ENCODE measurements around the gene RIMBP2. TPM values are rescaled to one million over a fixed set of nuclear protein-coding genes. Genes with fewer than 3 reads are reported as not detected.

RIMBP2 gene
- total RNA-seq, 8 experiments from 2014 or later = 0.09 to 24.7 (median 13.0) TPM

DNA sequence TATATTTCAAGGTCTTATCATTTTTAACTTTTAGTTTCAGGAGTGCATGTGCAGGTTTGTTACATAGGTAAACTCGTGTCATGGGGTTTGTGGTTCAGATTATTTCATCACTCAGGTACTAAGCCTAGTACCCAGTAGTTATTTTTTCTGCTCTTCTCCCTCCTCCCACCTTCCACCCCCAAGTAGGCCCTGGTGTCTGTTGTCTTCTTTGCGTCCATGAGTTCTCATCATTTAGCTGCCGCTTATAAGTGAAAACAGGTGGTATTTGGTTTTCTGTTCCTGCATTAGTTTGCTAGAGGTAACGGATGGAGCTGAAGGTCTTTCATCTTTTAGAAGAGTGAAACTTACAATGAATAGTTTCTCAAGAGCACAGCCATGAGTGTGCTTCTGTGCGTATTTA, 354.0 kb downstream of the RIMBP2 start:
- ATAC-seq (replicated peaks in 6 of 8) = no peak
- Histone ChIP-seq H3K4me1 (replicated peaks in 1 of 2) (no peaks in the 10 kb centered on the region), H3K4me3 (no peak overlapping the region), H3K27ac (no peak overlapping the region)
- 0 to 79% (median 37%) methylated on average over 1 to 5 of the region's 5 CpGs for WGBS, 10 experiments
- in situ Hi-C loops (cut with MboI; ENCODE audit: low pct_unique_long_range_greater_than_20kb in 2 of 9, low sequenced_read_pairs in 9 of 9, unreplicated experiment in 9 of 9) = no loop called here

DNA sequence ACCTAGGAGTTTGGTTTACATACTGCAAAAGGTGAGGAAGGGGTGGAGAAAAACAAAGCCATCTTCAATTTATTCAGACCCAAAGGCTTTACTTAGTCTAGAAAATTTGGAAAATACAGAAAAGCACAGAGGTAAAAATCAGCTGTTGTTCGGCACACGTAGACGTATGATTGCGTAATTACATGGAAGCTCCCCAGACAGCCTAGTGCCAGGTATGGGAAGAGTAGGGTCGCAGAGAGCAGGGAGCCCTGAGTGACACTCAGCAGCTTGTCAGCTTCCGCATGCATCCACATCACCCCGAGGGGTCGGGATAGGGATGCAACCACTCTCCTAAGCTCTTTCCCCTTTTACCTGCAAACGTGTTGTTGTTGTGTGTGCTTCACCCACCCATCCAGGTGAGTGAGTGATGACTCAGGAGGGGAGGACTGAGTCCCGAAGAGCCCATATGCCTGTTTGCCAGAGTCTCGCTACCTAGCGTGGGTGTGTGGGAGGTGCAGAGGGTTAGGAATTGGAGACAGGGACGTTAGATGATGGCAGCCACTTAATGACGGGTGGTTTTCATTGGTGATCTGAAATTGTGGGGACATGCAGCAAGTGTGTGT, 358.3 kb downstream of the RIMBP2 start:
- no peak for ATAC-seq (replicated peaks in 6 of 8)
- Histone ChIP-seq H3K27ac (no peak overlapping the region), H3K4me1 (replicated peaks in 1 of 2) (no peaks in the 10 kb centered on the region), H3K4me3 (no peak overlapping the region)
- 22 to 80% (median 57%) methylated on average over 3 to 13 of the region's 14 CpGs; no CpG with 5 or more reads in 2 of the 10 experiments for WGBS, 10 experiments
- in situ Hi-C loops (cut with MboI; ENCODE audit: low pct_unique_long_range_greater_than_20kb in 2 of 9, low sequenced_read_pairs in 9 of 9, unreplicated experiment in 9 of 9) = no loop called here

DNA sequence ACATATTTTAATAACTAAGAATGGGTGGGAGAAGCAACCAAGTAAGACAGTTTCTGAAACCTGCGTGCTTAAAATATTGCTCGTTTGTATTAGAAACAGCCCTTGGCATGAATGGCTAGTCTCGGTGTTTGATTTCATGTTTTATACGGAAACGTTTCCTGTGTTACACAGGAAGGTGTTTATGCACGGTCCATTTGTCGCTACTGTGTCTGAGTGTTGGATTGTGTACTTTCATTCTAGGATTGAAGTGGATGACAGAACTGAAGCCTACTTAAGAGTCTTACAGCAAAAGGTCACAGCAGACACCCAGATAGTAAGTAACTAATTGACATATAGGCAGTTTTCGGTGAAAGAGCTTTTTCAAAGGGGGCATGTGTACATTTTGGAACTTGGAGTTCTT, 358.9 kb downstream of the RIMBP2 start:
- in situ Hi-C loops (cut with MboI; ENCODE audit: low pct_unique_long_range_greater_than_20kb in 2 of 9, low sequenced_read_pairs in 9 of 9, unreplicated experiment in 9 of 9) = no loop called here
- no peak overlapping the region for H3K4me3 ChIP-seq
- ATAC-seq (replicated peaks in 6 of 8) = no peak
- H3K27ac ChIP-seq = no peak overlapping the region
- WGBS, 10 experiments = 5 to 83% (median 53%) methylated on average over 4 to 8 of the region's 8 CpGs; no CpG with 5 or more reads in 1 of the 10 experiments
- no peaks in the 10 kb centered on the region for H3K4me1 ChIP-seq (replicated peaks in 1 of 2)

DNA sequence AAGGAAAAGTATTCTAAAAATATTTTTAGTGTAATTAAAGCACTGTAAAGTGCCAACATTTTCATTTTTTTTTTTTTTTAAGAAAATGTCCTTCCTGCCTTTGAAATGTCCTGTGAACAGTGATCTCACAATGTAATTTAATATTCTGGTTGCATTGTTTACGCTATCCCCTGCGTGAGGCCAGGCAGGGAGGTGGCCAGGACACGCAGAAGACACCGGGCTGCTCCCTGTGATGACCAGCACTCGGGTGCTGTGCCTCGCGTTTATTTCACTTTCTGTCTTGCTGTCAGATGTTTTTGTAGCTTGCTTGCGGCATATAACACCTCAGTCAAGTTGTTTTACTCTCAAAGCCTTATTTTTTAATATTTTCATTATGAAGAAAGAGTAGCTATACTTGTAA, 359.9 kb downstream of the RIMBP2 start:
- 22 to 79% (median 50%) methylated on average over 2 to 8 of the region's 8 CpGs for WGBS, 10 experiments
- no peak for ATAC-seq (replicated peaks in 6 of 8)
- no peak overlapping the region for H3K27ac ChIP-seq
- no peaks in the 10 kb centered on the region for H3K4me1 ChIP-seq (replicated peaks in 1 of 2)
- H3K4me3 ChIP-seq = no peak overlapping the region
- in situ Hi-C loops (cut with MboI; ENCODE audit: low pct_unique_long_range_greater_than_20kb in 2 of 9, low sequenced_read_pairs in 9 of 9, unreplicated experiment in 9 of 9) = no loop called here

DNA sequence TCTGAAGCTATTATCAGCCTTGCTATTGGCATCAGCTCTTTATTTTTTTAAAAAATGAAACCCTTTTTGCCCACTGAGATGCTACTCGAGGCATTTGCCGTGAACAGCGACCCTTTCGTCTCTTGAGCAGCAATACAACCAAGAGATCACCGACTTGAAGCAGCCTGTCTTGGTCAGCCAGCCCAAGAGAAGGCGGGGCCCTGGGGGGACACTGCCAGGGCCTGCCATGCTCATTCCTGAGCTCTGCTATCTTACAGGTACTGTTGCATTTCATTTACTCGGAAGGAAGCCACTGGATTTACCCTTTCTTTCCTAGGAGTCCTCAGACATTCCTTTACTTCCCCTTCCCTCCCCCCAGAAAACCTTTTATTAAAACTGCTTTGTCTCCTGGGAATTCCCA, 361.7 kb downstream of the RIMBP2 start:
- Histone ChIP-seq H3K4me3 (no peak overlapping the region), H3K4me1 (replicated peaks in 1 of 2) (no peaks in the 10 kb centered on the region), H3K27ac (no peak overlapping the region)
- no peak for ATAC-seq (replicated peaks in 6 of 8)
- in situ Hi-C loops (cut with MboI; ENCODE audit: low pct_unique_long_range_greater_than_20kb in 2 of 9, low sequenced_read_pairs in 9 of 9, unreplicated experiment in 9 of 9) = no loop called here
- 7 to 96% (median 39%) methylated on average over 2 to 7 of the region's 7 CpGs for WGBS, 10 experiments

DNA sequence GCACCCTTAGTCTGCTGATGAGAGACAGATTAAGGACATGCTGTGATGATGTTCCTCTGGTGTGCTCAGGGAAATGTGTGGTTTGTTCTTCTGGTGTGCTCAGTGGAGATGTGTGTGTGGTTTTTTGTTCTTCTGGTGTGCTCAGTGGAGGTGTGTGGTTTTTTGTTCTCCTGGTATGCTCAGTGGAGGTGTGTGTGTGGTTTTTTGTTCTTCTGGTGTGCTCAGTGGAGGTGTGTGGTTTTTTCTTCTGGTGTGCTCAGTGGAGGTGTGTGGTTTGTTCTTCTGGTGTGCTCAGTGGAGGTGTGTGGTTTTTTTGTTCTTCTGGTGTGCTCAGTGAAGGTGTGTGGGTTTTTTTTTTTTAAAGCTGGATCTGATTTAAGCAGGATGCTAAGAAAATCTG, 363.0 kb downstream of the RIMBP2 start:
- Histone ChIP-seq H3K27ac (no peak overlapping the region), H3K4me1 (replicated peaks in 1 of 2) (no peaks in the 10 kb centered on the region), H3K4me3 (no peak overlapping the region)
- ATAC-seq (replicated peaks in 6 of 8) = no peak
- in situ Hi-C loops (cut with MboI; ENCODE audit: low pct_unique_long_range_greater_than_20kb in 2 of 9, low sequenced_read_pairs in 9 of 9, unreplicated experiment in 9 of 9) = no loop called here

DNA sequence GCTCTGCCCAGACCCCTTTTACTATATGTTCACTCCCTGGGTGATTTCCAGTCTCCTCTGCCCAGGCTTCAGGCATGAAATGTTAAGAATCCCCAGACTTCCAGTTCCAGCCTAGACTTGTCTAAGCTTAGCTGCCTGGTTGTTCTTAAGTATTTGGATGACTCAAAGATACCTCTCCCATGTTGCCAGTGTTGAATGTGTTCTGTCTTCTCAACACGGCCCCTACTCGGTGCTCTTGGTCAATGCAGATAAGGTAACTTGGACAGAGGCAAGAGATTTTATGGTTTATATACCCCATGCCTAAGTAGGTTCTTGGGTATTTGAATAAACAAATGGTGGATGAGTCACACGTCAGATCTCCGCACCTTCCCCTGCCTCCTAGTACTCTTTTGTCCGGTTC, 364.8 kb downstream of the RIMBP2 start:
- in situ Hi-C loops (cut with MboI; ENCODE audit: low pct_unique_long_range_greater_than_20kb in 2 of 9, low sequenced_read_pairs in 9 of 9, unreplicated experiment in 9 of 9) = no loop called here
- WGBS, 10 experiments = 40 to 100% (median 54%) methylated on average over 1 to 5 of the region's 5 CpGs; no CpG with 5 or more reads in 2 of the 10 experiments
- H3K27ac ChIP-seq = no peak overlapping the region
- no peaks in the 10 kb centered on the region for H3K4me1 ChIP-seq (replicated peaks in 1 of 2)
- H3K4me3 ChIP-seq = no peak overlapping the region
- ATAC-seq (replicated peaks in 6 of 8) = no peak

DNA sequence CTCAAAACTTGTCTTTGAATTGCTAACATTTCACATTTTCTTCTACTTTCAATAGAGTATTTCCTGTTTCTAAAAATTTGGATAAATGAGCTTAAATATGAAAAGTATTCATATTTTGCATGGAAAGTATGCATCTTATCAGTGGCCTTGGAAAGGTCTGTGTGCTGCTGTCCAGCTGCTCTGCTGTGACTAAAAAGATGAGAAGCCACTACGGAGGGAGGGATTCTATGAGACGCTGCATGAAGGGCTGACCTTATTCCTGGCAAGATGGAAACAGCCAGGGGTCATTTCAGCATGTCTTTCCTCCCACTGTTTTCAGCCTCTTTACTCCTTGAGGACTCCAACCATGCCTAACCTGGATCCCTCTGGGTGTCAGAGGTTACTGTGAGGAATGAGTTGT, 365.4 kb downstream of the RIMBP2 start:
- 10 to 80% (median 25%) methylated on average over 1 to 2 of the region's 2 CpGs; no CpG with 5 or more reads in 3 of the 10 experiments for WGBS, 10 experiments
- H3K27ac ChIP-seq = no peak overlapping the region
- in situ Hi-C loops (cut with MboI; ENCODE audit: low pct_unique_long_range_greater_than_20kb in 2 of 9, low sequenced_read_pairs in 9 of 9, unreplicated experiment in 9 of 9) = no loop called here
- no peak overlapping the region for H3K4me3 ChIP-seq
- no peak for ATAC-seq (replicated peaks in 6 of 8)
- H3K4me1 ChIP-seq (replicated peaks in 1 of 2) = no peaks in the 10 kb centered on the region

DNA sequence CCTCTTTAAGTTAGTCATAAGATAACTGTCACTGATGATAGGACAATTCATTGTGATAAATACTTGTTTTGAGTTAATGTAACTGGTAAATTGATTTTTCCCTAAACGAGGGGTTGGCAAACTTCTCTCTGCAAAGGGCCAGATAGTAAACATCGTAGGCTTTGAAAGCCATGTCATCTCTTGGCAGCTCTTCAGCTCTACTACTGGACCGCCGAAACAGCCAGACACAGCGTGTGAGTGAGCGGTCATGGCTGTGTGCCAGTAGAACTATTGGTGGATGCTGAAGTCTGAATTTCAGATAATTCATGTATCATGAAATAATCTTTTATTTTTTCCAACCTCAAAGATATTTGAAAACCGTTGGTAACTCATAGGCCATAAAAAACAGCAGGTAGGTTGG, 368.5 kb downstream of the RIMBP2 start:
- Histone ChIP-seq H3K27ac (no peak overlapping the region), H3K4me1 (replicated peaks in 1 of 2) (no peaks in the 10 kb centered on the region), H3K4me3 (no peak overlapping the region)
- in situ Hi-C loops (cut with MboI; ENCODE audit: low pct_unique_long_range_greater_than_20kb in 2 of 9, low sequenced_read_pairs in 9 of 9, unreplicated experiment in 9 of 9) = loop anchor here in 3 of 9 experiments (10.0 to 25.0 kb wide), 2 partner anchors 303 to 310 kb away; no protein-coding TSS in a partner anchor
- WGBS, 10 experiments = 25 to 93% (median 57%) methylated on average over 2 to 6 of the region's 7 CpGs
- ATAC-seq (replicated peaks in 6 of 8) = no peak

Other genes with a start within 250 kb of the RIMBP2 start
- 10 to 100 TPM; 12.7 to 25.5 (median 19.2) TPM for gene STX2, start 123.0 kb upstream of the RIMBP2 start, total RNA-seq
- 100 to 1,000 TPM; 162 to 797 (median 416) TPM for gene RAN, start 155.8 kb upstream of the RIMBP2 start, total RNA-seq
- gene ADGRD1, start 237.6 kb upstream of the RIMBP2 start, total RNA-seq = 10 to 100 TPM in 2 of 8 experiments, 1 to 10 TPM in 4, under 1 TPM in 2; 0.67 to 25.2 (median 2.9) TPM

All from motor neuron (in vitro differentiated cells).